Breast epithelium (tissue), 4 donors: ENCODE measurements around the gene NR5A1. TPM values are rescaled to one million over a fixed set of nuclear protein-coding genes. Genes with fewer than 3 reads are reported as not detected.

ENCODE experiments used
- DNase-seq, 2 donors: peaks; one replicate each; pipeline ENCODE4 v3.0.0-alpha.2; 2019; ENCODE audit warnings: low spot score in 2 of 2
- H3K27ac ChIP-seq, 2 donors: fragments of 200-600 bp; sonication (generic) in 1 of 2; one replicate each; pipeline ENCODE4 v1.5.1; 2016 to 2019; ENCODE audit warnings: mild to moderate bottlenecking in 1 of 2
- H3K27me3 ChIP-seq, 2 donors: fragments of 200-600 bp; sonication (generic) in 1 of 2; one replicate each; pipeline versions ENCODE4 v1.5.1 to v1.6.0; 2017 to 2019; ENCODE audit warnings: control low read depth in 1 of 2, mild to moderate bottlenecking in 1 of 2
- H3K36me3 ChIP-seq: fragments of 200-600 bp; one replicate; pipeline ENCODE4 v1.5.1; 2019
- H3K4me1 ChIP-seq, 2 donors: fragments of 200-600 bp; sonication (generic); one replicate each; pipeline ENCODE4 v1.5.1; 2016 to 2019; ENCODE audit warnings: control low read depth in 1 of 2
- H3K4me3 ChIP-seq, 3 donors: fragments of 200-600 bp; sonication (generic); 1 replicate in 2 of 3; 2 replicates in 1 of 3; pipeline ENCODE4 v1.5.1; 2016 to 2019; ENCODE audit warnings: mild to moderate bottlenecking in 3 of 3, moderate library complexity in 2 of 3
- H3K9me3 ChIP-seq, 2 donors: fragments of 200-600 bp; sonication (generic) in 1 of 2; one replicate each; pipeline ENCODE4 v1.5.1; 2016 to 2019; ENCODE audit warnings: control low read depth in 1 of 2
- CTCF ChIP-seq, 3 donors: fragments of 450-650 bp; IDR thresholded peaks; one replicate each; pipeline ENCODE4 v1.5.1; 2016 to 2017; ENCODE audit warnings: antibody characterized with exemption in 3 of 3, mild to moderate bottlenecking in 3 of 3, moderate library complexity in 3 of 3
- POLR2A ChIP-seq: fragments of 450-650 bp; IDR thresholded peaks from one replicate; pipeline ENCODE4 v1.6.1; 2016; ENCODE audit warnings: antibody characterized with exemption, mild to moderate bottlenecking, moderate library complexity
- POLR2AphosphoS5 ChIP-seq, 3 donors: sonication (generic); formaldehyde crosslinking; IDR thresholded peaks; one replicate each; pipeline ENCODE4 v1.6.1; 2017; ENCODE audit warnings: antibody characterized with exemption in 3 of 3
- intact Hi-C: fragments of 100-400 bp; cut with DNase I; formaldehyde crosslinking; loops from one replicate; pipeline ENCODE4 v1.15.1; 2023; ENCODE audit warnings: low total_unique reads
- total RNA-seq, 3 donors: library from RNA; depleted of rRNA; stranded (reverse); fragments of >200 nt; gene quantifications; one replicate each; pipeline ENCODE4 v1.1.0, GENCODE V29; 2016

NR5A1 gene
- total RNA-seq, 3 donors from 2014 or later: not detected

- Histone ChIP-seq H3K9me3 (no peaks in the 10 kb centered on the region), H3K4me3 (no peak overlapping the region), H3K4me1 (no peaks in the 10 kb centered on the region), H3K36me3 (no peaks in the 10 kb centered on the region), H3K27ac (no peak overlapping the region), H3K27me3 (peaks cover 0 to 3% of the 10 kb centered on the region in 2 donors)
- no peak for DNase-seq
- intact Hi-C loops: no loop called here
- TF ChIP-seq POLR2A (no peak), CTCF (IDR thresholded peaks at IDR 0.05) (no peak), POLR2AphosphoS5 (IDR thresholded peaks at IDR 0.05) (no peak)
These were observed 13.3 kb downstream of the NR5A1 start for GRCh38 chr9:124493794-124494479.

DNA sequence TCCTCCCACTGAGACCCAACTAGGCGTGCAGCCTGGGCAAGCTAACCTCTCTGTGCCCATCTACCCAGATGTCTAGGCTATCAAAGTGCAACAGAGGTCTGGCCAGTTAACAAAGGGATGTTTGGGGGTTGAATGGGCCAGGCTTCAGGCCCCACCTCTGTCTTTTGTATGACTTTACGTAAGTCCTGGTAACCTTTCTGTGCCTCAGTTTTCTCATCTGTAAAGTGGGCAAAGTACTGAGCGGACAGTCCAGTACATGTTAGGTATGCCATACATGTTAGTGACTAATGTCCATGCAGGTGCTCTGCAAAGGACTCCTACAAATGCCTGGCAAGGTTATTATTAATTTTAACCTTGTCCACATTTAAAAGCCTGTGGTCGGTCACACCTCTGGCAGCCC is 14.0 kb downstream of the NR5A1 start:
- no peak for TF ChIP-seq POLR2A
- no peak for TF ChIP-seq POLR2AphosphoS5 (IDR thresholded peaks at IDR 0.05)
- no peak for TF ChIP-seq CTCF (IDR thresholded peaks at IDR 0.05)
- no peaks in the 10 kb centered on the region for H3K36me3 ChIP-seq
- DNase-seq: no peak
- H3K9me3 ChIP-seq: no peaks in the 10 kb centered on the region
- no peaks in the 10 kb centered on the region for H3K4me1 ChIP-seq
- no peak overlapping the region for H3K27ac ChIP-seq
- no peak overlapping the region for H3K4me3 ChIP-seq
- intact Hi-C loops: no loop called here
- H3K27me3 ChIP-seq: peaks cover 0 to 3% of the 10 kb centered on the region in 2 donors

DNA sequence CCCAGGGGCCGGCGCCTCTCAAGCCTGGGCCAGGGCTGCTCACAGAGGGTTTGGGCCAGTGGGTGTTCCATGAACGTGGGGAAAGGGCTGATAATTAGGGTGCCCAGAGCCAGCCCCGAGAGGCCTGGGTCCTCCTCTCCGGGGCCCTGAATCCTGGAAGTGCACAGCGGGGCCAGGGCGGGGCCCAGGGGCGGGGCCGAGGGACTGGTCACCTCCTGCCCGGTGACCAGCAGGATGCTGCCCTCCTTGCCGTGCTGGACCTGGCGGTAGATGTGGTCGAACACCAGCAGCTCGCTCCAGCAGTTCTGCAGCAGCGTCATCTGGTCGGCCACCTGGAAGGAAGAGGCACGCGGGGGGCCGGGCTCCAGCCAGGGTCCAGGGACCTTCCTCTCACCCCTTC is 14.4 kb downstream of the NR5A1 start:
- Histone ChIP-seq H3K36me3 (no peaks in the 10 kb centered on the region), H3K4me1 (no peaks in the 10 kb centered on the region), H3K27ac (no peak overlapping the region), H3K27me3 (peaks cover 0 to 3% of the 10 kb centered on the region in 2 donors), H3K4me3 (no peak overlapping the region), H3K9me3 (no peaks in the 10 kb centered on the region)
- intact Hi-C loops: no loop called here
- no peak for TF ChIP-seq POLR2A
- TF ChIP-seq POLR2AphosphoS5 (IDR thresholded peaks at IDR 0.05): no peak
- TF ChIP-seq CTCF (IDR thresholded peaks at IDR 0.05): no peak
- DNase-seq: no peak

DNA sequence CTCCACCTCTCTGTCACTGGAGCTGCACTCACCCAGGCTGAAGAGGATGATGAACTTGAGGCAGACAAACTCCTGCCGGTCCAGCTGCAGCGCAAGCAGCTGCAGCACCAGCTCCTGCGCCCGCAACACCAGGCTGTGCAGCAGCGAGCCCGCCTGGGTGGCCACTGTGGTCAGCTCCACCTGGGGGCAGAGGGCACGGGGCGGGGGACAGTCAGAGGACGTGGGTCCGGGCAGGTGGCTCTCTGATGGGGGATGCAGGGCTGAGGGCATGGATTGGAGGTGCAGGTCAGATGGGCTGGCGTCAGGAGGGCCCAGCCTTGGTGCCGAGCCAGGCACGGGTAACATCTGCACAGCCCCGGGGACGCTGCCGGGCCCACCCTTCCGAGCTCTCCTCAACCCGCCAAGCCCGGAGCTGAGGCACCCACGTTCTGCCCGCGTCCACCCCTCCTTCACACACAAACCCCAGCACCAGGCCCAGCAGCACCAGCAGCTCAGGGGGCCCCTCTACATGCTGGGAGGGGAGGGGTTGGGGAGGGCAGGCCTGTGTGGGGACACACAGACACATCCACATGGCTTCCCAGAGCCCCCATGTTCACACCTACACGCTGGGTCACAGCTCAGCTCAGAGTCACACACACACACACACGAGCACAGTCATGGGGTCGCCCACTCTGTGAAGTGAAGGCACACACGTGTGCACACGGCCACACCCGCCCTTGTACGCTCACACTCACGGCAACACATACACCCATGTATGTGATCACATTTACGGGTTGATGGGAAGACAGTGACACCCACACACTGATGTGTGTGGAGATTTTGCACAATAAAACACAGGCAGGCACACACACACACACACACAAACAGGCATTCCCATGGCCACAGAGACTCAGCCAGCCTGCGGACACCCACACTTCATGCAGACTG is 15.9 kb downstream of the NR5A1 start:
- intact Hi-C loops: no loop called here
- Histone ChIP-seq H3K36me3 (no peaks in the 10 kb centered on the region), H3K27ac (no peak overlapping the region), H3K4me3 (no peak overlapping the region), H3K4me1 (no peaks in the 10 kb centered on the region), H3K27me3 (peaks cover 0 to 17% of the 10 kb centered on the region in 2 donors), H3K9me3 (no peaks in the 10 kb centered on the region)
- DNase-seq: no peak
- TF ChIP-seq POLR2AphosphoS5 (IDR thresholded peaks at IDR 0.05): no peak
- no peak for TF ChIP-seq POLR2A
- no peak for TF ChIP-seq CTCF (IDR thresholded peaks at IDR 0.05)

DNA sequence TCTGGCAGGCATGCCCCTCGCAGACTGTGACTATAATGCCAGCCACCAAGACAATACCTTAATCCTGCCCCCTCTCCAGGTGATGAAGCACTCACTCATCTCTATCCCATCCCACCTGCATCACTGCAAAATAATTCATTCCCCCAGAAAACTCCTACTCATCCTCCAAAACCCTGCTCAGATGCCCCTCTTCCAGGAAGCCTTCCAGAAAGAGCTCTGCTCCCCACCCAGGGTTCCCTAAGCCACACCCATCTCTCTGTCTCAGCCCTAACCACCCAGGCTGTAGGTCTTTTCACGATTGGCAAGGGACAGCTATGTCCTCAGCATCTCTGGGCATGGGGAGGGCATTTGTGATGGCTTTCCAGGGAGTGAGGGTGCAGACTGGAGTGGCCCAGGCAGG is 17.2 kb downstream of the NR5A1 start:
- H3K27me3 ChIP-seq: peaks cover 0 to 29% of the 10 kb centered on the region in 2 donors
- intact Hi-C loops: no loop called here

More for the DNA sequence above, 17.2 kb downstream of the NR5A1 start:
- no peak overlapping the region for H3K4me3 ChIP-seq
- no peak overlapping the region for H3K27ac ChIP-seq
- DNase-seq: no peak
- no peaks in the 10 kb centered on the region for H3K9me3 ChIP-seq
- H3K36me3 ChIP-seq: no peaks in the 10 kb centered on the region
- TF ChIP-seq POLR2A (no peak), CTCF (IDR thresholded peaks at IDR 0.05) (no peak), POLR2AphosphoS5 (IDR thresholded peaks at IDR 0.05) (no peak)
- H3K4me1 ChIP-seq: no peaks in the 10 kb centered on the region
